MM.1S (cell line): Measurements from ENCODE around the gene PDIA6.
"Not testable (repeated sequence)": the region's sequence is repeated elsewhere in the genome, so short reads cannot be mapped to it uniquely, and the experiment has no call there.

Experiments
- DNase-seq: peaks from one replicate; pipeline ENCODE4 v3.0.0-alpha.2; 2015
- H2AFZ ChIP-seq: fragments of 300-600 bp; sonication (generic); 2 replicates; pipeline ENCODE4 v1.6.0; 2016; ENCODE audit warnings: antibody characterized with exemption, low read length
- H3F3A ChIP-seq: fragments of 300-600 bp; sonication (generic); 2 replicates; pipeline ENCODE4 v1.6.1; 2016; ENCODE audit warnings: mild to moderate bottlenecking, antibody characterized with exemption, low read length, moderate library complexity, mixed read lengths; ENCODE audit not compliant: insufficient read depth
- H3K27ac ChIP-seq: fragments of 300-600 bp; sonication (generic); 2 replicates; pipeline ENCODE4 v1.5.1; 2016; ENCODE audit warnings: mild to moderate bottlenecking, low read length
- H3K27me3 ChIP-seq: fragments of 300-600 bp; sonication (generic); replicated peaks from 2 replicates; pipeline ENCODE4 v1.6.0; 2016; ENCODE audit warnings: low read length; ENCODE audit not compliant: insufficient read depth
- H3K36me3 ChIP-seq: fragments of 300-600 bp; sonication (generic); replicated peaks from 2 replicates; pipeline ENCODE4 v1.6.1; 2016; ENCODE audit warnings: mild to moderate bottlenecking, low read length, mixed read lengths; ENCODE audit not compliant: insufficient read depth
- H3K4me1 ChIP-seq: fragments of 300-600 bp; sonication (generic); 2 replicates; pipeline ENCODE4 v1.6.1; 2016; ENCODE audit warnings: low read length, mixed read lengths
- H3K4me2 ChIP-seq: fragments of 300-600 bp; sonication (generic); 2 replicates; pipeline ENCODE4 v1.6.0; 2016; ENCODE audit warnings: low read depth, low read length
- H3K4me3 ChIP-seq: fragments of 300-600 bp; sonication (generic); 2 replicates; pipeline ENCODE4 v1.5.1; 2016; ENCODE audit warnings: low read length, mixed read lengths
- H3K79me2 ChIP-seq: fragments of 300-600 bp; sonication (generic); 2 replicates; pipeline ENCODE4 v1.6.1; 2016; ENCODE audit warnings: mixed run types, low read length, mixed read lengths
- H3K9ac ChIP-seq: fragments of 300-600 bp; sonication (generic); 2 replicates; pipeline ENCODE4 v1.6.1; 2016; ENCODE audit warnings: low read length, mixed read lengths
- H3K9me2 ChIP-seq: fragments of 300-600 bp; sonication (generic); replicated peaks from 2 replicates; pipeline ENCODE4 v1.6.1; 2016; ENCODE audit warnings: mild to moderate bottlenecking, low read length, mixed read lengths; ENCODE audit not compliant: insufficient read depth
- H3K9me3 ChIP-seq: fragments of 300-600 bp; sonication (generic); replicated peaks from 2 replicates; pipeline ENCODE4 v1.6.1; 2016; ENCODE audit warnings: mild to moderate bottlenecking, low read length, mixed read lengths; ENCODE audit not compliant: insufficient read depth
- H4K20me1 ChIP-seq: fragments of 300-600 bp; sonication (generic); 2 replicates; pipeline ENCODE4 v1.6.1; 2016; ENCODE audit warnings: mild to moderate bottlenecking, low read length, moderate library complexity, mixed read lengths; ENCODE audit not compliant: insufficient read depth
- CTCF ChIP-seq: fragments of 300-600 bp; sonication (generic); IDR thresholded peaks from 2 replicates; pipeline ENCODE4 v1.5.1; 2016; ENCODE audit warnings: antibody characterized with exemption, low read length, mixed read lengths
- EZH2 ChIP-seq: fragments of 300-600 bp; sonication (generic); optimal IDR thresholded peaks from 2 replicates; pipeline ENCODE3; 2017; ENCODE audit warnings: low read depth, mild to moderate bottlenecking, antibody characterized with exemption, low read length, mixed read lengths
- EZH2phosphoT487 ChIP-seq: fragments of 300-600 bp; sonication (generic); IDR thresholded peaks from 2 replicates; pipeline ENCODE4 v1.6.1; 2018; ENCODE audit warnings: antibody characterized with exemption, low read length

Gene PDIA6

GRCh38 chr2:10819714-10820314 lies 7.2 kb upstream of the PDIA6 start:
- H3K79me2 ChIP-seq = no peaks in the 10 kb centered on the region
- no peak overlapping the region for H3K4me2 ChIP-seq
- H3K9me2 ChIP-seq = no peaks in the 10 kb centered on the region
- H3K36me3 ChIP-seq = no peaks in the 10 kb centered on the region
- 0 out of 2 replicates have a peak, but pooled peaks cover 3% of the 10 kb centered on the region for H3K27me3 ChIP-seq
- no peak overlapping the region for H2AFZ ChIP-seq
- no peak for TF ChIP-seq CTCF
- no peak for TF ChIP-seq EZH2phosphoT487
- no peak for TF ChIP-seq EZH2
- no peaks in the 10 kb centered on the region for H3K4me1 ChIP-seq
- no peaks in the 10 kb centered on the region for H4K20me1 ChIP-seq
- no peak overlapping the region for H3K27ac ChIP-seq
- DNase-seq = no peak
- no peak overlapping the region for H3K4me3 ChIP-seq
- no peak overlapping the region for H3K9ac ChIP-seq
- H3K9me3 ChIP-seq = no peaks in the 10 kb centered on the region
- H3F3A ChIP-seq = no peaks in the 10 kb centered on the region

GRCh38 chr2:10818984-10819383 lies 6.4 kb upstream of the PDIA6 start:
- Histone ChIP-seq H3F3A (no peaks in the 10 kb centered on the region), H3K4me1 (no peaks in the 10 kb centered on the region), H3K4me2 (no peak overlapping the region), H4K20me1 (no peaks in the 10 kb centered on the region), H3K36me3 (no peaks in the 10 kb centered on the region), H3K9ac (no peak overlapping the region), H3K27ac (no peak overlapping the region), H3K4me3 (no peak overlapping the region), H2AFZ (no peak overlapping the region), H3K9me2 (no peaks in the 10 kb centered on the region), H3K27me3 (0 out of 2 replicates have a peak, but pooled peaks cover 3% of the 10 kb centered on the region), H3K9me3 (no peaks in the 10 kb centered on the region), H3K79me2 (no peaks in the 10 kb centered on the region)
- no peak for DNase-seq
- no peak for TF ChIP-seq EZH2phosphoT487
- no peak for TF ChIP-seq EZH2
- no peak for TF ChIP-seq CTCF

GRCh38 chr2:10818305-10818704 lies 5.7 kb upstream of the PDIA6 start:
- not testable (repeated sequence) for H4K20me1 ChIP-seq, H2AFZ ChIP-seq

GRCh38 chr2:10817413-10817812 lies 4.8 kb upstream of the PDIA6 start:
- H3K4me3 ChIP-seq = no peak overlapping the region
- TF ChIP-seq CTCF (peak; percentile 59), EZH2phosphoT487 (no peak)
- no peaks in the 10 kb centered on the region for H3K9me2 ChIP-seq
- no peaks in the 10 kb centered on the region for H3K9me3 ChIP-seq
- H3K79me2 ChIP-seq = no peaks in the 10 kb centered on the region
- DNase-seq = no peak
- no peak overlapping the region for H3K9ac ChIP-seq
- 0 out of 2 replicates have a peak, but pooled peaks cover 4% of the 10 kb centered on the region for H3K4me1 ChIP-seq
- H3K36me3 ChIP-seq = no peaks in the 10 kb centered on the region
- H3K4me2 ChIP-seq = no peak overlapping the region
- H3K27ac ChIP-seq = no peak overlapping the region
- no peak overlapping the region for H2AFZ ChIP-seq
- H3F3A ChIP-seq = no peaks in the 10 kb centered on the region
- 0 out of 2 replicates have a peak, but pooled peaks cover 3% of the 10 kb centered on the region for H3K27me3 ChIP-seq
- no peaks in the 10 kb centered on the region for H4K20me1 ChIP-seq

More at GRCh38 chr2:10818305-10818704, 5.7 kb upstream of the PDIA6 start:
- H3K9me2 ChIP-seq, H3K79me2 ChIP-seq, H3K27me3 ChIP-seq, H3K4me1 ChIP-seq, H3K9me3 ChIP-seq, H3K27ac ChIP-seq, H3K4me3 ChIP-seq, H3K36me3 ChIP-seq, DNase-seq, H3K9ac ChIP-seq, H3F3A ChIP-seq, H3K4me2 ChIP-seq: not testable (repeated sequence)
